ENCODE results near the gene CFL2. TPM values are rescaled to one million over a fixed set of nuclear protein-coding genes. Genes with fewer than 3 reads are reported as not detected.

The CFL2 gene
- total and polyA plus RNA-seq, 2 of the 13 experiments (the other 11 are each of a cell fraction or from before 2014, with no cell fraction given), result 114 to 158 TPM

GRCh38 chr14:34699873-34700621 lies 14.3 kb downstream of the CFL2 start (continued):
- TF ChIP-seq, protein P1, sequence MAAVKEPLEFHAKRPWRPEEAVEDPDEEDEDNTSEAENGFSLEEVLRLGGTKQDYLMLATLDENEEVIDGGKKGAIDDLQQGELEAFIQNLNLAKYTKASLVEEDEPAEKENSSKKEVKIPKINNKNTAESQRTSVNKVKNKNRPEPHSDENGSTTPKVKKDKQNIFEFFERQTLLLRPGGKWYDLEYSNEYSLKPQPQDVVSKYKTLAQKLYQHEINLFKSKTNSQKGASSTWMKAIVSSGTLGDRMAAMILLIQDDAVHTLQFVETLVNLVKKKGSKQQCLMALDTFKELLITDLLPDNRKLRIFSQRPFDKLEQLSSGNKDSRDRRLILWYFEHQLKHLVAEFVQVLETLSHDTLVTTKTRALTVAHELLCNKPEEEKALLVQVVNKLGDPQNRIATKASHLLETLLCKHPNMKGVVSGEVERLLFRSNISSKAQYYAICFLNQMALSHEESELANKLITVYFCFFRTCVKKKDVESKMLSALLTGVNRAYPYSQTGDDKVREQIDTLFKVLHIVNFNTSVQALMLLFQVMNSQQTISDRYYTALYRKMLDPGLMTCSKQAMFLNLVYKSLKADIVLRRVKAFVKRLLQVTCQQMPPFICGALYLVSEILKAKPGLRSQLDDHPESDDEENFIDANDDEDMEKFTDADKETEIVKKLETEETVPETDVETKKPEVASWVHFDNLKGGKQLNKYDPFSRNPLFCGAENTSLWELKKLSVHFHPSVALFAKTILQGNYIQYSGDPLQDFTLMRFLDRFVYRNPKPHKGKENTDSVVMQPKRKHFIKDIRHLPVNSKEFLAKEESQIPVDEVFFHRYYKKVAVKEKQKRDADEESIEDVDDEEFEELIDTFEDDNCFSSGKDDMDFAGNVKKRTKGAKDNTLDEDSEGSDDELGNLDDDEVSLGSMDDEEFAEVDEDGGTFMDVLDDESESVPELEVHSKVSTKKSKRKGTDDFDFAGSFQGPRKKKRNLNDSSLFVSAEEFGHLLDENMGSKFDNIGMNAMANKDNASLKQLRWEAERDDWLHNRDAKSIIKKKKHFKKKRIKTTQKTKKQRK (IDR thresholded peaks at IDR 0.05; ENCODE audit: low read length), result no peak
- no peak for TF ChIP-seq ZMYM4 (CRISPR knock-in tag; IDR thresholded peaks at IDR 0.05)
- peak; percentile 35; the same call in 1 of the 2 replicates for TF ChIP-seq JUND (CRISPR knock-in tag; IDR thresholded peaks at IDR 0.05)
- TF ChIP-seq ZNF292 (CRISPR knock-in tag; IDR thresholded peaks at IDR 0.05; ENCODE audit: borderline replicate concordance, low read depth), result no peak
- peak; percentile 76 for TF ChIP-seq ARID5B (CRISPR knock-in tag; IDR thresholded peaks at IDR 0.05)
- TF ChIP-seq MZF1 (CRISPR knock-in tag; IDR thresholded peaks at IDR 0.05; ENCODE audit: borderline replicate concordance), result no peak
- peak; percentile 25; the same call in 1 of the 2 replicates for TF ChIP-seq SMC3 (IDR thresholded peaks at IDR 0.05; ENCODE audit: low read length)
- no peak for TF ChIP-seq HIC2 (CRISPR knock-in tag; IDR thresholded peaks at IDR 0.05; ENCODE audit: low read depth)
- no peak for TF ChIP-seq HOXA7 (CRISPR knock-in tag; IDR thresholded peaks at IDR 0.05)
- no peak for TF ChIP-seq KAT2B (IDR thresholded peaks at IDR 0.05; ENCODE audit: borderline replicate concordance, low read depth, low read length)
- TF ChIP-seq CAMTA2 (CRISPR knock-in tag; IDR thresholded peaks at IDR 0.05; ENCODE audit: borderline replicate concordance), result no peak
- no peak for TF ChIP-seq ZNF101 (CRISPR knock-in tag; IDR thresholded peaks at IDR 0.05; ENCODE audit: borderline replicate concordance, low read depth)
- TF ChIP-seq ZNF512 (CRISPR knock-in tag; IDR thresholded peaks at IDR 0.05), result no peak
- TF ChIP-seq PRDM4 (CRISPR knock-in tag; IDR thresholded peaks at IDR 0.05; ENCODE audit: borderline replicate concordance), result no peak

Measured in HepG2 (cell line).